Transverse colon (tissue), 4 donors: Measurements from ENCODE around the gene MRTO4. TPM values are rescaled to one million over a fixed set of nuclear protein-coding genes. Genes with fewer than 3 reads are reported as not detected.
"Not testable (repeated sequence)": the region's sequence is repeated elsewhere in the genome, so short reads cannot be mapped to it uniquely, and the experiment has no call there.

Experiments used
- DNase-seq: peaks from one replicate; pipeline ENCODE4 v3.0.0-alpha.2; 2019
- H3K27ac ChIP-seq, 4 donors: fragments of 200-600 bp; sonication (generic); 2 replicates each; pipeline ENCODE4 v1.5.1; 2016 to 2018; ENCODE audit warnings: inconsistent platforms in 4 of 4
- H3K27me3 ChIP-seq: fragments of 200-600 bp; sonication (generic); 2 replicates; pipeline ENCODE4 v1.5.1; 2017; ENCODE audit warnings: inconsistent platforms
- H3K36me3 ChIP-seq, 4 donors: fragments of 200-600 bp; sonication (generic); 2 replicates each; pipeline ENCODE4 v1.5.1; 2017 to 2019; ENCODE audit warnings: inconsistent platforms in 4 of 4
- H3K4me1 ChIP-seq, 4 donors: fragments of 200-600 bp; sonication (generic); 2 replicates each; pipeline ENCODE4 v1.5.1; 2017 to 2020; ENCODE audit warnings: inconsistent platforms in 4 of 4
- H3K4me3 ChIP-seq, 4 donors: fragments of 200-600 bp; sonication (generic); 1 replicate in 1 of 4; 2 replicates in 3 of 4; pipeline versions ENCODE4 v1.5.1 to v1.6.1; 2017 to 2019; ENCODE audit warnings: inconsistent platforms in 4 of 4
- H3K9me3 ChIP-seq, 2 donors: fragments of 200-600 bp; sonication (generic); 2 replicates each; pipeline ENCODE4 v1.5.1; 2017 to 2019; ENCODE audit warnings: inconsistent platforms in 2 of 2
- EP300 ChIP-seq: sonication (generic); formaldehyde crosslinking; IDR thresholded peaks from one replicate; pipeline ENCODE4 v1.6.1; 2017; ENCODE audit warnings: antibody characterized with exemption, low read depth
- POLR2A ChIP-seq: fragments of 450-650 bp; IDR thresholded peaks from one replicate; pipeline ENCODE4 v1.6.1; 2016; ENCODE audit warnings: antibody characterized with exemption, mild to moderate bottlenecking, moderate library complexity
- POLR2AphosphoS5 ChIP-seq, 3 donors: sonication (generic); formaldehyde crosslinking; IDR thresholded peaks; one replicate each; pipeline ENCODE4 v1.6.1; 2016; ENCODE audit warnings: antibody characterized with exemption in 3 of 3
- WGBS, 2 donors: methylation state at CpG; one replicate each; pipeline ENCODE4 v1.1.5; 2018; ENCODE audit warnings: low coverage in 1 of 2; 5-methylcytosine and 5-hydroxymethylcytosine counted together
- in situ Hi-C, 4 donors: fragments of 200-750 bp; cut with MboI; loops; one replicate each; pipeline versions ENCODE4 v1.15.0 to v1.15.1; 2017; ENCODE audit warnings: low sequenced_read_pairs in 3 of 4, low pct_ligation_motif_present in 1 of 4, low pct_unique_long_range_greater_than_20kb in 1 of 4
- intact Hi-C: fragments of 100-400 bp; cut with DNase I; formaldehyde crosslinking; loops from one replicate; pipeline ENCODE4 v1.15.1; 2023; ENCODE audit warnings: low total_unique reads
- total RNA-seq, 4 donors: library from RNA; depleted of rRNA; stranded (reverse); fragments of >200 nt; gene quantifications; one replicate each; pipeline ENCODE4 v1.1.0, GENCODE V29; 2016
- TF ChIP-seq, protein P1 (sequence below), 5 experiments: fragments of 200-600 bp in 3 of 5; fragments of 450-650 bp in 2 of 5; sonication (generic) in 3 of 5; IDR thresholded peaks; 1 replicate in 2 of 5; 2 replicates in 3 of 5; pipeline ENCODE4 v1.5.1; 2016 to 2017; ENCODE audit warnings: antibody characterized with exemption in 5 of 5, inconsistent platforms in 3 of 5, mild to moderate bottlenecking in 2 of 5, moderate library complexity in 1 of 5

Gene MRTO4
- total RNA-seq, 4 donors from 2014 or later: 4.9 to 10.8 (median 8.7) TPM

DNA sequence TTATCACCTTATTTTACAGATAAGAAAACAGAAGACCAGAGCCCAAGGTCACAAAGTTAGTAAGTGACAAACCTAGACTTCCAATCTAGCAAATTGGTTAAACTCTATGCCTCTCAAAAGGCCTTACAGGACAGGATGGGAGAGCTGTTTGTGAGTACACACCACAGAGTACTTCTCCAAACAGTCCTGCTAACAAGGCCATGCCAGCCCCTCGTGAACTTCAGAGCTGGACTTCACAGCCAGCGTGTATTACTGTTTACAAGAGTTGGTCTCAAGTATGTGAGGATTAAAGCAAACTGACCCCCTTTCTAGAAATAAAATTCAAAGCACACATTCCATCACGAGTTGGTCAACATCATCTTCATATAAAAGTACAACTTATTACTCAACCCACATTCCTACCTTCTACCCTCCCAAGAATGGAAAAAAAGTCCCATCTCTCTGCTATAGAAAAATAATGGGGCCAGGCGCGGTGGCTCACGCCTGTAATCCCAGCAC lies 21.7 kb upstream of the MRTO4 start:
- no peak for TF ChIP-seq POLR2A
- TF ChIP-seq, protein P1, sequence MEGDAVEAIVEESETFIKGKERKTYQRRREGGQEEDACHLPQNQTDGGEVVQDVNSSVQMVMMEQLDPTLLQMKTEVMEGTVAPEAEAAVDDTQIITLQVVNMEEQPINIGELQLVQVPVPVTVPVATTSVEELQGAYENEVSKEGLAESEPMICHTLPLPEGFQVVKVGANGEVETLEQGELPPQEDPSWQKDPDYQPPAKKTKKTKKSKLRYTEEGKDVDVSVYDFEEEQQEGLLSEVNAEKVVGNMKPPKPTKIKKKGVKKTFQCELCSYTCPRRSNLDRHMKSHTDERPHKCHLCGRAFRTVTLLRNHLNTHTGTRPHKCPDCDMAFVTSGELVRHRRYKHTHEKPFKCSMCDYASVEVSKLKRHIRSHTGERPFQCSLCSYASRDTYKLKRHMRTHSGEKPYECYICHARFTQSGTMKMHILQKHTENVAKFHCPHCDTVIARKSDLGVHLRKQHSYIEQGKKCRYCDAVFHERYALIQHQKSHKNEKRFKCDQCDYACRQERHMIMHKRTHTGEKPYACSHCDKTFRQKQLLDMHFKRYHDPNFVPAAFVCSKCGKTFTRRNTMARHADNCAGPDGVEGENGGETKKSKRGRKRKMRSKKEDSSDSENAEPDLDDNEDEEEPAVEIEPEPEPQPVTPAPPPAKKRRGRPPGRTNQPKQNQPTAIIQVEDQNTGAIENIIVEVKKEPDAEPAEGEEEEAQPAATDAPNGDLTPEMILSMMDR (IDR thresholded peaks at IDR 0.05): no peak
- TF ChIP-seq EP300: no peak
- no peak for TF ChIP-seq POLR2AphosphoS5 (IDR thresholded peaks at IDR 0.05)
- Histone ChIP-seq H3K27me3 (no peaks in the 10 kb centered on the region), H3K36me3 (peaks cover 0 to 59% (median 14%) of the 10 kb centered on the region in 4 donors), H3K27ac (no peak overlapping the region), H3K4me3 (no peak overlapping the region), H3K9me3 (no peaks in the 10 kb centered on the region), H3K4me1 (peaks cover 8 to 23% (median 19%) of the 10 kb centered on the region in 4 donors)
- WGBS, 2 donors: 77 to 86% methylated on average over 3 to 6 of the region's 6 CpGs
- in situ Hi-C loops (loop anchor here in 2 of 4 donors (25.0 kb wide), 1 partner anchor 318 kb away; the partner anchor contains the start of gene ALDH4A1 (in 2 of the 2)), intact Hi-C loops (no loop called here)
- no peak for DNase-seq

DNA sequence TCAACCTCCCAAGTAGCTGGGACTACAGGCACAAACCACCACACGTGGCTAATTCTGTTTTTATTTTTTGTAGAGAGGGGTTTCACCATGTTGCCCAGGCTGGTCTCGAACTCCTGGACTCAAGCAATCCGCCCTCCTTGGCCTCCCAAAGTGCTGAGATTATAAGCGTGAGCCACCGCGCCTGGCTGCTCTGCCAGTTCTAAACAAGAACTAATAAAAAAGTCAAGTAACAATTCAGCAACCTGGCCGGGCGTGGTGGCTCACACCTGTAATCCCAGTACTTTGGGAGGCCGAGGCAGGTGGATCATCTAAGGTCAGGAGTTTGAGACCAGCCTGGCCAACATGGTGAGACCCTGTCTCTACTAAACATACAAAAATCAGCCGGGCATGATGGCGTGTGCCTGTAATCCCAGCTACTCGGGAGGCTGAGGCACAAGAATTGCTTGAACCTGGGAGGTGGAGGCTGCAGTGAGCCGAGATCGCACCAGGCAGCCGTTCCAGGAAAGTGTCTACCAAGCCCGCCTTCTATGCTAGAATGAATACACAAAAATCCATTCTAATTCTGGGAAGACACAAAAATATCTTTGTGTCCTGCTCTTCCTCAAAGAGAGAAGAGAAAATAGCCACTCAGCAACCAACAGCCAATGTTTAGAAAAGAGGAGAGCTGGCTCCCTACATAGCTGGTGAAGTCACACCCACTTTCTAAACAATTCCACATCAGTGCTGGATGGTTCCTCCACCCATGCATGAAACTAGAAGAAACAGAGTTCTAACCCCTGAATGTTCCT lies 19.7 kb upstream of the MRTO4 start:
- in situ Hi-C loops: loop anchor here in 2 of 4 donors (25.0 kb wide), 1 partner anchor 320 kb away; the partner anchor contains the start of gene ALDH4A1 (in 2 of the 2)
- DNase-seq, H3K4me3 ChIP-seq, intact Hi-C loops, H3K27me3 ChIP-seq, H3K9me3 ChIP-seq: not testable (repeated sequence)
- peak in 1 of 3 donors; percentile 16 for TF ChIP-seq POLR2AphosphoS5 (IDR thresholded peaks at IDR 0.05)
- Histone ChIP-seq H3K36me3 (peaks cover 0 to 54% (median 14%) of the 10 kb centered on the region in 4 donors), H3K4me1 (peaks cover 8 to 23% (median 19%) of the 10 kb centered on the region in 4 donors), H3K27ac (peak overlapping the region; percentile 56 to 71 (median 64))
- WGBS, 2 donors: 81 to 83% methylated on average over 5 to 16 of the region's 16 CpGs

- Histone ChIP-seq H3K27ac (peak overlapping the region; percentile 56 to 71 (median 64)), H3K27me3 (no peaks in the 10 kb centered on the region), H3K4me3 (no peak overlapping the region), H3K36me3 (peaks cover 0 to 57% (median 16%) of the 10 kb centered on the region in 4 donors), H3K9me3 (no peaks in the 10 kb centered on the region), H3K4me1 (peaks cover 8 to 23% (median 19%) of the 10 kb centered on the region in 4 donors)
- intact Hi-C loops: no loop called here
- in situ Hi-C loops: loop anchor here in 2 of 4 donors (25.0 kb wide), 1 partner anchor 320 kb away; the partner anchor contains the start of gene ALDH4A1 (in 2 of the 2)
- TF ChIP-seq POLR2A (no peak), EP300 (no peak), POLR2AphosphoS5 (IDR thresholded peaks at IDR 0.05) (no peak)
- TF ChIP-seq, protein P1 (IDR thresholded peaks at IDR 0.05): no peak
- DNase-seq: no peak
Observed at GRCh38 chr1:19232524-19232846, 19.1 kb upstream of the MRTO4 start.

GRCh38 chr1:19234224-19234623 lies 17.4 kb upstream of the MRTO4 start:
- TF ChIP-seq, protein P1 (IDR thresholded peaks at IDR 0.05): no peak
- TF ChIP-seq POLR2A: no peak
- TF ChIP-seq EP300: no peak
- TF ChIP-seq POLR2AphosphoS5 (IDR thresholded peaks at IDR 0.05): no peak
- no peaks in the 10 kb centered on the region for H3K9me3 ChIP-seq
- 94% methylated on average over 3 of the region's 3 CpGs; no CpG with 5 or more reads in 1 of the 2 donors for WGBS, 2 donors
- H3K27me3 ChIP-seq: no peaks in the 10 kb centered on the region
- H3K36me3 ChIP-seq: peaks cover 0 to 67% (median 25%) of the 10 kb centered on the region in 4 donors
- in situ Hi-C loops (loop anchor here in 2 of 4 donors (25.0 kb wide), 1 partner anchor 322 kb away; the partner anchor contains the start of gene ALDH4A1 (in 2 of the 2)), intact Hi-C loops (no loop called here)
- peaks cover 8 to 23% (median 19%) of the 10 kb centered on the region in 4 donors for H3K4me1 ChIP-seq
- H3K27ac ChIP-seq: peak overlapping the region in 1 of 4 donors; percentile 71
- H3K4me3 ChIP-seq: no peak overlapping the region
- DNase-seq: no peak
